ENCODE data around the gene ERCC1.

DNA sequence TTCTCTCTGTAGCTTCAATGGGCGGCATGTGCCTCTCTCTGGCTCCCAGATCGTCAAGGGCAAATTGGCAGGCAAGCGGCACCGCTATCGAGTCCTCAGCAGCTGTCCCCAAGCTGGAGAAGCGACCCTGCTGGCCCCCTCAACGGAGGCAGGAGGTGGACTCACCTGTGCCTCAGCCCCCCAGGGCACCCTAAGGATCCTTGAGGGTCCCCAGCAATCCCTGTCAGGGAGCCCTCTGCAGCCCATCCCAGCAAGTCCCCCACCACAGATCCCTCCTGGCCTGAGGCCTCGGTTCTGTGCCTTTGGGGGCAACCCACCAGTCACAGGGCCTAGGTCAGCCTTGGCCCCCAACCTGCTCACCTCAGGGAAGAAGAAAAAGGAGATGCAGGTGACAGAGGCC lies 15.6 kb downstream of the ERCC1 start:
- TF ChIP-seq TAF1 (IDR thresholded peaks at IDR 0.05; ENCODE audit: low read depth) (no peak), EZH2 (IDR thresholded peaks at IDR 0.05; ENCODE audit: borderline replicate concordance, insufficient read depth, low read length, poor library complexity, severe bottlenecking) (no peak), RAD21 (conservative IDR thresholded peaks at IDR 0.05) (no peak), SMC3 (conservative IDR thresholded peaks at IDR 0.05; ENCODE audit: poor library complexity) (no peak), POLR2AphosphoS5 (IDR thresholded peaks at IDR 0.05) (no peak)
- TF ChIP-seq, protein P1, sequence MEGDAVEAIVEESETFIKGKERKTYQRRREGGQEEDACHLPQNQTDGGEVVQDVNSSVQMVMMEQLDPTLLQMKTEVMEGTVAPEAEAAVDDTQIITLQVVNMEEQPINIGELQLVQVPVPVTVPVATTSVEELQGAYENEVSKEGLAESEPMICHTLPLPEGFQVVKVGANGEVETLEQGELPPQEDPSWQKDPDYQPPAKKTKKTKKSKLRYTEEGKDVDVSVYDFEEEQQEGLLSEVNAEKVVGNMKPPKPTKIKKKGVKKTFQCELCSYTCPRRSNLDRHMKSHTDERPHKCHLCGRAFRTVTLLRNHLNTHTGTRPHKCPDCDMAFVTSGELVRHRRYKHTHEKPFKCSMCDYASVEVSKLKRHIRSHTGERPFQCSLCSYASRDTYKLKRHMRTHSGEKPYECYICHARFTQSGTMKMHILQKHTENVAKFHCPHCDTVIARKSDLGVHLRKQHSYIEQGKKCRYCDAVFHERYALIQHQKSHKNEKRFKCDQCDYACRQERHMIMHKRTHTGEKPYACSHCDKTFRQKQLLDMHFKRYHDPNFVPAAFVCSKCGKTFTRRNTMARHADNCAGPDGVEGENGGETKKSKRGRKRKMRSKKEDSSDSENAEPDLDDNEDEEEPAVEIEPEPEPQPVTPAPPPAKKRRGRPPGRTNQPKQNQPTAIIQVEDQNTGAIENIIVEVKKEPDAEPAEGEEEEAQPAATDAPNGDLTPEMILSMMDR (IDR thresholded peaks at IDR 0.05; ENCODE audit: poor library complexity, severe bottlenecking), result no peak
- TF ChIP-seq, protein P2, sequence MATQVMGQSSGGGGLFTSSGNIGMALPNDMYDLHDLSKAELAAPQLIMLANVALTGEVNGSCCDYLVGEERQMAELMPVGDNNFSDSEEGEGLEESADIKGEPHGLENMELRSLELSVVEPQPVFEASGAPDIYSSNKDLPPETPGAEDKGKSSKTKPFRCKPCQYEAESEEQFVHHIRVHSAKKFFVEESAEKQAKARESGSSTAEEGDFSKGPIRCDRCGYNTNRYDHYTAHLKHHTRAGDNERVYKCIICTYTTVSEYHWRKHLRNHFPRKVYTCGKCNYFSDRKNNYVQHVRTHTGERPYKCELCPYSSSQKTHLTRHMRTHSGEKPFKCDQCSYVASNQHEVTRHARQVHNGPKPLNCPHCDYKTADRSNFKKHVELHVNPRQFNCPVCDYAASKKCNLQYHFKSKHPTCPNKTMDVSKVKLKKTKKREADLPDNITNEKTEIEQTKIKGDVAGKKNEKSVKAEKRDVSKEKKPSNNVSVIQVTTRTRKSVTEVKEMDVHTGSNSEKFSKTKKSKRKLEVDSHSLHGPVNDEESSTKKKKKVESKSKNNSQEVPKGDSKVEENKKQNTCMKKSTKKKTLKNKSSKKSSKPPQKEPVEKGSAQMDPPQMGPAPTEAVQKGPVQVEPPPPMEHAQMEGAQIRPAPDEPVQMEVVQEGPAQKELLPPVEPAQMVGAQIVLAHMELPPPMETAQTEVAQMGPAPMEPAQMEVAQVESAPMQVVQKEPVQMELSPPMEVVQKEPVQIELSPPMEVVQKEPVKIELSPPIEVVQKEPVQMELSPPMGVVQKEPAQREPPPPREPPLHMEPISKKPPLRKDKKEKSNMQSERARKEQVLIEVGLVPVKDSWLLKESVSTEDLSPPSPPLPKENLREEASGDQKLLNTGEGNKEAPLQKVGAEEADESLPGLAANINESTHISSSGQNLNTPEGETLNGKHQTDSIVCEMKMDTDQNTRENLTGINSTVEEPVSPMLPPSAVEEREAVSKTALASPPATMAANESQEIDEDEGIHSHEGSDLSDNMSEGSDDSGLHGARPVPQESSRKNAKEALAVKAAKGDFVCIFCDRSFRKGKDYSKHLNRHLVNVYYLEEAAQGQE (IDR thresholded peaks at IDR 0.05; ENCODE audit: borderline replicate concordance), result no peak

Data from neural cell (in vitro differentiated cells).